NCI-H128 (cell line): ENCODE data around the gene TRANK1.
"Not testable (repeated sequence)": the region's sequence is repeated elsewhere in the genome, so short reads cannot be mapped to it uniquely, and the experiment has no call there.

Source experiments
- DNase-seq: peaks from one replicate; lab custom pipeline; 2025; ENCODE audit not compliant: unreplicated experiment; lab: John Stamatoyannopoulos, UW

TRANK1 gene

GRCh38 chr3:36894914-36895313 is 49.9 kb downstream of the TRANK1 start:
- DNase-seq, result no peak

- DNase-seq, result no peak
Observed at GRCh38 chr3:36893826-36894225, 51.0 kb downstream of the TRANK1 start.

GRCh38 chr3:36893137-36893557 is 51.7 kb downstream of the TRANK1 start:
- DNase-seq, result no peak

GRCh38 chr3:36892457-36893136 is 52.3 kb downstream of the TRANK1 start:
- DNase-seq, result no peak

- no peak for DNase-seq
Observed at GRCh38 chr3:36891701-36892160, 53.1 kb downstream of the TRANK1 start.

- not testable (repeated sequence) for DNase-seq
Observed at GRCh38 chr3:36891097-36891496, 53.8 kb downstream of the TRANK1 start.

- no peak for DNase-seq
Observed at GRCh38 chr3:36890261-36890660, 54.6 kb downstream of the TRANK1 start.

- no peak for DNase-seq
Observed at GRCh38 chr3:36881735-36882134, 63.1 kb downstream of the TRANK1 start.

- DNase-seq, result not testable (repeated sequence)
Observed at GRCh38 chr3:36879842-36880241, 65.0 kb downstream of the TRANK1 start.

GRCh38 chr3:36877930-36878685 is 66.7 kb downstream of the TRANK1 start:
- DNase-seq, result no peak

- no peak for DNase-seq
Observed at GRCh38 chr3:36876181-36876936, 68.5 kb downstream of the TRANK1 start.

- DNase-seq, result no peak
Observed at GRCh38 chr3:36875397-36875796, 69.5 kb downstream of the TRANK1 start.

- DNase-seq, result peak; percentile 7
Observed at GRCh38 chr3:36874424-36874823, 70.4 kb downstream of the TRANK1 start.

GRCh38 chr3:36871379-36872126 is 73.3 kb downstream of the TRANK1 start:
- no peak for DNase-seq

GRCh38 chr3:36868614-36869436 is 76.0 kb downstream of the TRANK1 start:
- DNase-seq, result peak; percentile 11

GRCh38 chr3:36867810-36868209 is 77.0 kb downstream of the TRANK1 start:
- DNase-seq, result no peak

GRCh38 chr3:36866368-36866767 is 78.5 kb downstream of the TRANK1 start:
- no peak for DNase-seq

- no peak for DNase-seq
Observed at GRCh38 chr3:36864180-36865053, 80.4 kb downstream of the TRANK1 start.

GRCh38 chr3:36862076-36862755 is 82.6 kb downstream of the TRANK1 start:
- DNase-seq, result no peak
